GM18519 (cell line): ENCODE data around the gene BMP8A.

ENCODE experiments used
- ATAC-seq: cut with Tn5 transposase; IDR thresholded peaks from one replicate; pipeline ENCODE4 v1.9.1; 2021; ENCODE audit warnings: mild to moderate bottlenecking, moderate library complexity; ENCODE audit not compliant: unreplicated experiment, low FRiP score

The BMP8A gene

GRCh38 chr1:39566441-39567137, 75.2 kb downstream of the BMP8A start:
- no peak for ATAC-seq

- no peak for ATAC-seq
Measured at GRCh38 chr1:39567302-39567701, 75.9 kb downstream of the BMP8A start.

- no peak for ATAC-seq
Measured at GRCh38 chr1:39568208-39568607, 76.8 kb downstream of the BMP8A start.

GRCh38 chr1:39569034-39569433, 77.6 kb downstream of the BMP8A start:
- no peak for ATAC-seq

GRCh38 chr1:39570477-39571177, 79.2 kb downstream of the BMP8A start:
- ATAC-seq, result no peak

- ATAC-seq, result no peak
Measured at GRCh38 chr1:39571178-39571483, 79.7 kb downstream of the BMP8A start.

- ATAC-seq, result no peak
Measured at GRCh38 chr1:39572379-39573096, 81.1 kb downstream of the BMP8A start.

- ATAC-seq, result no peak
Measured at GRCh38 chr1:39573097-39573465, 81.6 kb downstream of the BMP8A start.

GRCh38 chr1:39573736-39574624, 82.5 kb downstream of the BMP8A start:
- no peak for ATAC-seq

- ATAC-seq, result no peak
Measured at GRCh38 chr1:39574646-39575045, 83.2 kb downstream of the BMP8A start.
